Loucy (cell line): ENCODE measurements around the gene SUPT3H.

Source experiments
- H2AFZ ChIP-seq: fragments of 200-600 bp; sonication (generic); 2 replicates; pipeline ENCODE4 v1.6.0; 2016; ENCODE audit warnings: antibody characterized with exemption, mild to moderate bottlenecking, low read length, moderate library complexity
- H3F3A ChIP-seq: fragments of 200-600 bp; 2 replicates; pipeline ENCODE4 v1.6.0; 2016; ENCODE audit warnings: antibody characterized with exemption, low read depth, mild to moderate bottlenecking
- H3K27me3 ChIP-seq: fragments of 200-600 bp; sonication (generic); 2 replicates; pipeline ENCODE4 v1.6.1; 2014; ENCODE audit warnings: low read length, mild to moderate bottlenecking; ENCODE audit not compliant: insufficient read depth, poor library complexity, severe bottlenecking
- H3K36me3 ChIP-seq: fragments of 200-600 bp; sonication (generic); 2 replicates; pipeline ENCODE4 v1.6.1; 2016; ENCODE audit warnings: low read length; ENCODE audit not compliant: insufficient read depth
- H3K4me1 ChIP-seq: fragments of 200-600 bp; sonication (generic); 2 replicates; pipeline ENCODE4 v1.5.1; 2014; ENCODE audit warnings: low read length, mild to moderate bottlenecking; ENCODE audit not compliant: insufficient read depth, poor library complexity, severe bottlenecking
- H3K4me2 ChIP-seq: fragments of 200-600 bp; sonication (generic); 2 replicates; pipeline ENCODE4 v1.6.0; 2014; ENCODE audit warnings: antibody characterized with exemption, low read length, low read depth, mild to moderate bottlenecking; ENCODE audit not compliant: poor library complexity, severe bottlenecking
- H3K4me3 ChIP-seq: fragments of 200-600 bp; sonication (generic); 2 replicates; pipeline ENCODE4 v1.5.1; 2014; ENCODE audit warnings: low read length, mild to moderate bottlenecking, mixed read lengths; ENCODE audit not compliant: poor library complexity, severe bottlenecking
- H3K79me2 ChIP-seq: fragments of 200-600 bp; sonication (generic); 2 replicates; pipeline ENCODE4 v1.6.1; 2014; ENCODE audit warnings: low read length; ENCODE audit not compliant: insufficient read depth
- H3K9ac ChIP-seq: fragments of 200-600 bp; sonication (generic); 2 replicates; pipeline ENCODE4 v1.6.0; 2014; ENCODE audit warnings: mild to moderate bottlenecking, low read depth, low read length, moderate library complexity; ENCODE audit not compliant: poor library complexity, severe bottlenecking
- H3K9me2 ChIP-seq: fragments of 200-600 bp; sonication (generic); replicated peaks from 2 replicates; pipeline ENCODE4 v1.6.1; 2016; ENCODE audit warnings: low read depth, low read length, mixed read lengths
- H3K9me3 ChIP-seq: fragments of 200-600 bp; sonication (generic); 2 replicates; pipeline ENCODE4 v1.6.1; 2014; ENCODE audit warnings: mild to moderate bottlenecking, antibody characterized with exemption, low read length, low read depth; ENCODE audit not compliant: insufficient read depth
- H4K20me1 ChIP-seq: fragments of 200-600 bp; sonication (generic); 2 replicates; pipeline ENCODE4 v1.6.0; 2014; ENCODE audit warnings: antibody characterized with exemption, low read length, mild to moderate bottlenecking; ENCODE audit not compliant: insufficient read depth, poor library complexity, severe bottlenecking
- EZH2phosphoT487 ChIP-seq: fragments of 200-600 bp; IDR thresholded peaks from 2 replicates; pipeline ENCODE4 v1.6.1; 2018; ENCODE audit warnings: antibody characterized with exemption, mild to moderate bottlenecking, moderate library complexity, borderline replicate concordance
- TF ChIP-seq, protein P1 (sequence below): fragments of 200-600 bp; sonication (generic); conservative IDR thresholded peaks from 2 replicates; pipeline ENCODE4 v1.5.1; 2014; ENCODE audit warnings: mild to moderate bottlenecking, antibody characterized with exemption, low read length

The SUPT3H gene

DNA sequence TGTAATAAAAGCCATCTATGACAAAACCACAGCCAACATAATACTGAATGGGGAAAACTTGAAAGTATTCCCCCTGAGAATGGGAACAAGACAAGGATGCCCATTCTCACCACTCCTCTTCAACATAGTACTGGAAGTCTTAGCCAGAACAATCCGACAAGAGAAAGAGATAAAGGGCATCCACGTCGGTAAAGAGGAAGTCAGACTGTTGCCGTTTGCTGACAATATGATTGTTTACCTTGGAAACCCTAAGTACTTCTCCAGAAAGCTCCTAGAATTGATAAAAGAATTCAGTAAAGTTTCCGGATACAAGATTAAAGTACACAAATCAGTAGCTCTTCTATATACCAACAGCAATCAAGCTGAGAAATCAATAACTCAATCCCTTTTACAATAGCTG lies 63.6 kb downstream of the SUPT3H start:
- H2AFZ ChIP-seq = no peak overlapping the region
- TF ChIP-seq EZH2phosphoT487 = no peak
- TF ChIP-seq, protein P1, sequence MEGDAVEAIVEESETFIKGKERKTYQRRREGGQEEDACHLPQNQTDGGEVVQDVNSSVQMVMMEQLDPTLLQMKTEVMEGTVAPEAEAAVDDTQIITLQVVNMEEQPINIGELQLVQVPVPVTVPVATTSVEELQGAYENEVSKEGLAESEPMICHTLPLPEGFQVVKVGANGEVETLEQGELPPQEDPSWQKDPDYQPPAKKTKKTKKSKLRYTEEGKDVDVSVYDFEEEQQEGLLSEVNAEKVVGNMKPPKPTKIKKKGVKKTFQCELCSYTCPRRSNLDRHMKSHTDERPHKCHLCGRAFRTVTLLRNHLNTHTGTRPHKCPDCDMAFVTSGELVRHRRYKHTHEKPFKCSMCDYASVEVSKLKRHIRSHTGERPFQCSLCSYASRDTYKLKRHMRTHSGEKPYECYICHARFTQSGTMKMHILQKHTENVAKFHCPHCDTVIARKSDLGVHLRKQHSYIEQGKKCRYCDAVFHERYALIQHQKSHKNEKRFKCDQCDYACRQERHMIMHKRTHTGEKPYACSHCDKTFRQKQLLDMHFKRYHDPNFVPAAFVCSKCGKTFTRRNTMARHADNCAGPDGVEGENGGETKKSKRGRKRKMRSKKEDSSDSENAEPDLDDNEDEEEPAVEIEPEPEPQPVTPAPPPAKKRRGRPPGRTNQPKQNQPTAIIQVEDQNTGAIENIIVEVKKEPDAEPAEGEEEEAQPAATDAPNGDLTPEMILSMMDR = no peak
- H4K20me1 ChIP-seq = no peaks in the 10 kb centered on the region
- H3K9me3 ChIP-seq = peaks cover 12% of the 10 kb centered on the region
- H3K4me1 ChIP-seq = peaks cover 21% of the 10 kb centered on the region
- no peaks in the 10 kb centered on the region; the same call in 1 of the 2 replicates for H3K36me3 ChIP-seq
- no peak overlapping the region for H3K9ac ChIP-seq
- H3K27me3 ChIP-seq = no peaks in the 10 kb centered on the region
- H3K79me2 ChIP-seq = no peaks in the 10 kb centered on the region
- H3K4me2 ChIP-seq = no peak overlapping the region
- no peaks in the 10 kb centered on the region for H3K9me2 ChIP-seq
- H3F3A ChIP-seq = 0 out of 2 replicates have a peak, but pooled peaks cover 3% of the 10 kb centered on the region
- H3K4me3 ChIP-seq = no peak overlapping the region

DNA sequence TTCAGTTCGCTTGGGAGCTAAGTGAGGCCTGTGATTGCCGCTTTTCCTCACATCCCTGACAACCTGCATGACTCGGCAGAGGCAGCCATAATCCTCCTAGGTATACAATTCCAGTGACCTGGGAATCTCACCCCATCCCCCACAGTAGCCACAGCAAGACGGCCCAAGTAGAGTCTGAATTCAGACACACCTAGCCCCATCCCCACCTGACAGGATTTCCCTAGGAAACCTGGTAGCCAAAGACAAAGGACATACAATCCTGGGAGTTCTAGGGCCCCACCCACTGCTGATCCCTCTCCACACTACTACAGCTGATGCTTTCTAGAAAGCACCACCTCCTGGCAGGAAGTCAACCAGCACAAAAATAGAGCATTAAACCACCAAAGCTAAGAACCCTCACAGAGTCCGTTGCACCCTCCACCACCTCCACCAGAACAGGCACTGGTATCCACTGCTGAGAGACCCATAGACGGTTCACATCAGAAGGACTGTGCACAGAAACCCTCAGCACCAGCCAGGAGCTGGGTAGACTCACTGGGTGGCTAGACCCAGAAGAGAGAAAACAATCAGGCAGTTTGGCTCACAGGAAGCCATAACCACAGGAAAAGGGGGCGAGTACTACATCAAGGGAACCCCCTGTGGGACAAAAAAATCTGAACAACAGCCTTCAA lies 67.5 kb downstream of the SUPT3H start:
- Histone ChIP-seq H3K36me3 (no peaks in the 10 kb centered on the region), H3K4me1 (peaks cover 23% of the 10 kb centered on the region), H4K20me1 (no peaks in the 10 kb centered on the region), H3F3A (no peaks in the 10 kb centered on the region), H2AFZ (0 out of 2 replicates have a peak overlapping the region, but pooled peaks have one; percentile 15), H3K9me3 (peaks cover 12% of the 10 kb centered on the region), H3K9me2 (no peaks in the 10 kb centered on the region), H3K4me3 (peak overlapping the region; percentile 59), H3K4me2 (peak overlapping the region; percentile 74), H3K79me2 (no peaks in the 10 kb centered on the region), H3K27me3 (no peaks in the 10 kb centered on the region), H3K9ac (peak overlapping the region; percentile 32)
- TF ChIP-seq, protein P1 = 0 out of 2 replicates have a peak, but pooled peaks have one; percentile 36
- no peak for TF ChIP-seq EZH2phosphoT487

DNA sequence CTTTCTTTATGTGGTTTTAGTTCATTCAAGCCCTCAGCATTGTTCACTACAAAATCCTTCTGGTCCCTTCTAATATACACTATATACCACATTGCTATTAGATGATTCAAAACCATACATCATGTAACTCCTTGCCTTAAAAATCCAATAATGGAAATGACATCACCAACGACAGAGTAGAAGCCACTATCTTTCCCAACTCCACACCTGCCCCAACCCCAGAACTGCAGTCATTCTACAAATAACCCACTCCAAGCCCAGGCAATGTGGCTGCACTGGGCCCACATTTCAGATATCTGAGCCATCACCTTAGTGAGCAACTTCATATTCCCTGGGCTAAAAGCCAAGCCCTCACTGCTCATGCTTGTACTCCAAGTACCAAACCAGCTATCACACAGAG lies 72.2 kb downstream of the SUPT3H start:
- Histone ChIP-seq H3K27me3 (no peaks in the 10 kb centered on the region), H3K79me2 (no peaks in the 10 kb centered on the region), H3K9me2 (no peaks in the 10 kb centered on the region), H4K20me1 (no peaks in the 10 kb centered on the region), H3K9me3 (peaks cover 12% of the 10 kb centered on the region), H3K4me2 (no peak overlapping the region), H2AFZ (no peak overlapping the region), H3K4me1 (peaks cover 19% of the 10 kb centered on the region), H3K36me3 (no peaks in the 10 kb centered on the region), H3K4me3 (no peak overlapping the region), H3F3A (no peaks in the 10 kb centered on the region; the same call in 1 of the 2 replicates), H3K9ac (no peak overlapping the region)
- no peak for TF ChIP-seq EZH2phosphoT487
- TF ChIP-seq, protein P1 = no peak
